ENCODE data around the gene ACTR5.

ACTR5 gene

GRCh38 chr20:38748097-38748860 lies at the start of gene ACTR5:
Gene ACTR5, plus strand, starts transcription at chr20:38748460. Its CDS starts 19 bp downstream, at chr20:38748479.
- no peak for TF ChIP-seq CTCF (IDR thresholded peaks at IDR 0.05; ENCODE audit: insufficient read depth, low read depth, low read length, missing control alignments)
- peak within 1 kb of the TSS; percentile 63 for H3K4me3 ChIP-seq (ENCODE audit: low read length)
- peak; percentile 93 for DNase-seq (ENCODE audit: low read depth)

- H3K4me3 ChIP-seq (ENCODE audit: low read length) = no peak overlapping the region
- DNase-seq (ENCODE audit: low read depth) = no peak
- no peak for TF ChIP-seq CTCF (IDR thresholded peaks at IDR 0.05; ENCODE audit: insufficient read depth, low read depth, low read length, missing control alignments)
Observed at GRCh38 chr20:38698541-38698940, 49.7 kb upstream of the ACTR5 start.

- no peak overlapping the region for H3K4me3 ChIP-seq (ENCODE audit: low read length)
- TF ChIP-seq CTCF (IDR thresholded peaks at IDR 0.05; ENCODE audit: insufficient read depth, low read depth, low read length, missing control alignments) = no peak
- DNase-seq (ENCODE audit: low read depth) = no peak
Observed at GRCh38 chr20:38700141-38700540, 48.1 kb upstream of the ACTR5 start.

- H3K4me3 ChIP-seq (ENCODE audit: low read length) = no peak overlapping the region
- no peak for DNase-seq (ENCODE audit: low read depth)
- TF ChIP-seq CTCF (IDR thresholded peaks at IDR 0.05; ENCODE audit: insufficient read depth, low read depth, low read length, missing control alignments) = no peak
Observed at GRCh38 chr20:38700926-38701325, 47.3 kb upstream of the ACTR5 start.

- no peak for TF ChIP-seq CTCF (IDR thresholded peaks at IDR 0.05; ENCODE audit: insufficient read depth, low read depth, low read length, missing control alignments)
- DNase-seq (ENCODE audit: low read depth) = no peak
- no peak overlapping the region for H3K4me3 ChIP-seq (ENCODE audit: low read length)
Observed at GRCh38 chr20:38703526-38703925, 44.7 kb upstream of the ACTR5 start.

GRCh38 chr20:38704136-38704535 lies 44.1 kb upstream of the ACTR5 start:
- TF ChIP-seq CTCF (IDR thresholded peaks at IDR 0.05; ENCODE audit: insufficient read depth, low read depth, low read length, missing control alignments) = no peak
- DNase-seq (ENCODE audit: low read depth) = no peak
- no peak overlapping the region for H3K4me3 ChIP-seq (ENCODE audit: low read length)

- no peak overlapping the region for H3K4me3 ChIP-seq (ENCODE audit: low read length)
- TF ChIP-seq CTCF (IDR thresholded peaks at IDR 0.05; ENCODE audit: insufficient read depth, low read depth, low read length, missing control alignments) = no peak
- DNase-seq (ENCODE audit: low read depth) = no peak
Observed at GRCh38 chr20:38706509-38706908, 41.8 kb upstream of the ACTR5 start.

All from epithelial cell of esophagus (primary cell).